CD4-positive, alpha-beta T cell treated with Interleukin-10 for 1 hour (primary cell): ENCODE measurements around the gene PPP2R5C.

ENCODE experiments used
- DNase-seq: peaks from one replicate; pipeline ENCODE4 v3.0.0-alpha.2; 2020

Gene PPP2R5C

DNA sequence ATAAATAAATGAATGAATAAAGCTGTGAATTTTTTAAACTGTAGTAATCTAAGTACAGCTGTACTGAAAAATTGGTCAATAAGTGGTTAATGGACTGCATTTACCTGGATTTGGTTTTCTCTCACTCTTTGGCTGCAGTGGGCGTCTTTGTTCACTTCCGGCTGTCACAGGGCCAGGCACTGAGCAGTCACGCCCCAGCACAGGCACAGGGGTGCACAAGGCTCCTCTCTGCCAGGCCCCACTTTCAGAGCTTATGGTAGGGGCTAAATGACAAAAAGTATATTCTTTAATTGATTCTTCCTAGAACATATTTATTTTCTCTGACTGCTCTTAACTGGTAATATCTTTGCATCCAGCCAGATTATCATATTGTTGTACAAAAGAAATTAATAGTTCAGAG, 132.2 kb downstream of the PPP2R5C start:
- no peak for DNase-seq

DNA sequence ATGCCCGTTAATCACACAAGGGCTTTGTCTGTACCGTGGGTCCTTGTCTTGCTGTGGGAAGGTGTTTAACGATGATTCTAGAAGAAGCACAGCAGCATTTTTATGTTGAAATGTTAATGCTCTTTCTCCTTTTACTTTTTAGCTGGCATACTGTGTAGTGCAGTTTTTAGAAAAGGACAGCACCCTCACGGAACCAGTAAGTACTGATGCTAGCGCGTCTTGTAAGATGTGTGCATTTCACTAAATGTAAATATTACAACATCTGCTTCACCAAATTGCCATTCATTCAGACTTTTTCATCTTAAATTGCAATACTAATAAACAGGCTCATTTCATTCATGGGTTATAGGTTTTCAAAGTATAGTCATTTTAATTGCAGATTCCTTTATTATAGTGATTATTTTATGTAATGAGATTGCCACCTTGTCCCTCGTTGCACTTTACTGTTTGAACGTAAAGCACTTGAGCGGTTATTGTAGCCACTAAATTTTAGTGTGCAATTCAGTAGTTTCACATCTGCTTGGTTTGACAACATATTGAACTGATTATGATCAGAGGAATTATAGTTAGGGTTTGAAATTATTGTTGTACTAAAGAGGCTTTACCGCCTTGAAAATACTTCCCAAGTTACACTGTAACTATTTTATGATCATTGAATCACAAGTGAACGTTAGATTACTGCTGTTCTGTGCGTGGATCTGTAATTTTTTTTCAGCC, 133.0 kb downstream of the PPP2R5C start:
- no peak for DNase-seq

DNA sequence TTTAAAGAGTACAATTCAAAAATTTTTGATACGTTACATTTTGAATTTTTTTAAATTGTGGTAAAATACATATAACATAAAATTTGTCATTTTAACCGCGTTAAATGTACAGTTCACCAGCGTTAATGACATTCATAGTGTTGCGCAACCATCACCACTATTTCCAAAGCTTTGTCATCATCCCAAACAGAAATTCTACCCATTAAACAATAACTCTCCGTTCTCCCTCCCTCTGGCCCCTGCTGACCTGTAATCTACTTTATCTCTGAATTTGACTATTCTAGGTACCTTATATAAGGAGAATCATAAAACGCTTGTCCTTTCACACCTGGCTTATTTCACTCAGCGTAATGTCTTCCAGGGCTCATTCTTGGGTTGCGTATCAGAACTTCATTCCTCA, 133.7 kb downstream of the PPP2R5C start:
- DNase-seq, result no peak

DNA sequence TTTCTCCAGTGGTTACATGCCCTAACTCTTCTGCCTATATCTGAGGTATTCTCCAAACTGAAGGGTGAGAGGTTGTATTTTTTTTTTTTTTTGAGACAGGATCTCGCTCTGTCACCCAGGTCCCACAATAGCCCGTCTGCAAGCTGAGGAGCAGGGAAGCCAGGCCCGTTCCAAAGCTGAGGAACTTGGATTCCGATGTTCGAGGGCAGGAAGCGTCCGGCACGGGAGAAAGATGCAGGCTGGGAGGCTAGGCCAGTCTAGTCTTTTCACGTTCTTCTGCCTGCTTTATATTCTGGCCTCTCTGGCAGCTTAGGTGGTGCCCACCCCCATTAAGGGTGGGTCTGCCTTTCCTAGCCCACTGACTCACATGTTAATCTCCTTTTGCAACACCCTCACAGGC, 135.8 kb downstream of the PPP2R5C start:
- no peak for DNase-seq

DNA sequence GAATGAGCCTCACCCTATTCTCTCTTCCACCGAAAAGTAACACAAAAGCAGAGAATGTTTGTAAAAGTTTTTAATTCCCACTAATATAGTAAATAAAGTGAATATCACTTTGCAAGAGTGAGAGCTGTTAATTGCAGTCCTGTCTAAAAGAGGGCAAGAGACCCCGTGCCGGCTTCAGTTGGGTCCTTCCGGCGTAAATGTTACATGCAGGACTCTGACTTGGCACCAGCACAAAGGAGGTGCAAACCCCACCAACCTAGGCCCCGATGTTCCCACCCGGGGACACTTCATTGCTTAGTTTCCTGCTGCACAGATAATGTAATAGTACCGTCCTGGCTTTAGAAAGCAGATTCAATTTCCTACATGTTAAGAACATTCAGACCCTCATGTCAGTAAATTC, 136.9 kb downstream of the PPP2R5C start:
- no peak for DNase-seq

DNA sequence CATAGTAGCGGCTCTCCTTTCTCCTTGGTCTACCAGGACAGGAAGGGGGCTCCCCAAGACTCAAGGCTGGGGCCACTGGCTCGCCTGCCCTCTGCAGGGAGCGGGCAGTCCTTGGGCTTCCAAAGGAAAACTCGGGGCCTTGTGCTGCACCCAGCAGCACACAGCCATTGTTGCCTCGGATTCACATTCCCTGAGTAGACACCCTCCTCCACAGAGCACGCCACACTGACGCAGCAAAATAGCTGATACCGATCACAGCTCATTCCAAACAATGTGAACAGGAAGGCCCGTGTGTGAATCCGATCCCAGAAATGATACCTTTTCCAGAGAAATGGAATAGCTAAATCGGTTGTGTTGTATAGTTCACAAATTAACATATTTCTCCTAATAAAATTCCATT, 137.8 kb downstream of the PPP2R5C start:
- no peak for DNase-seq

DNA sequence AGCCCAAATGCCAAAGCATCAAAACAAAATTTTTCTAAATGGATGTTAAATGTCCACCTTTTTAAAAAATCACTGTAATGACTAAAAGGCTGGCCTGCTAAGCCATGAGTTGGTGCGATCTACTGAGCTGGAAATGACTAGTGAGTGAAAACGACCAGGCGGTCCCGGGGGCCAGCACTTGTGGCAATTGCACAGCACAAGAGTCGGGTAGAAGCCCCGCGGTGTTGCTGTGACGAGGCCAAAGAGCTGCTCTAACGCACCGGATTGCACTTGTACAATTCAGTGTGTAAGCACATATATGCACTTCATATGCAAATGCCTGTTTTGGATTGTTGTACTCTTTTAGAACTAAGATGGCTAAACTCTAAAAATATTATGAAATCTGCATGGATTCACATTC, 138.7 kb downstream of the PPP2R5C start:
- no peak for DNase-seq

DNA sequence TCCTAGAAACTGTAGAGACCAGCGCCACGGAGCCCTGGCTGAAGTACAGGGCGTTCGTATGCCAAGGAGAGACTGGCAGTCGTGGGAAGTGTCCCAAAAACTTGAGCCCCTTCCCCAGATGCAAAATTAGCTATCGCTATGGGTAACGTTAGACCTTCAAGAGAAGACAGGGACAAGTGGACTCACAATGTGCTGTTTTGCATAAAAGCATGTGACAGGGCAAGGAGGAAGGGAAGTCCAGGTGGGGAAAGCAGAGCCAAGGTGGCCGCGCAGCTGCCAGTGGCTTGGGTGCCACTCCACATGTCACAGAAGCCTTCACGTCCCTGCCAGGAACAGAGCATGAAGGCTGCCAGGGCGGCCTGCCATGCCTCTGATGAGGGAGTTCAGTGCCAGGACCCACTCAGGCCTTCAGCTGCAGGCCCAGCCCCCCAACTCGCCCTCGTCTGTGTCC, 141.6 kb downstream of the PPP2R5C start:
- DNase-seq, result no peak

DNA sequence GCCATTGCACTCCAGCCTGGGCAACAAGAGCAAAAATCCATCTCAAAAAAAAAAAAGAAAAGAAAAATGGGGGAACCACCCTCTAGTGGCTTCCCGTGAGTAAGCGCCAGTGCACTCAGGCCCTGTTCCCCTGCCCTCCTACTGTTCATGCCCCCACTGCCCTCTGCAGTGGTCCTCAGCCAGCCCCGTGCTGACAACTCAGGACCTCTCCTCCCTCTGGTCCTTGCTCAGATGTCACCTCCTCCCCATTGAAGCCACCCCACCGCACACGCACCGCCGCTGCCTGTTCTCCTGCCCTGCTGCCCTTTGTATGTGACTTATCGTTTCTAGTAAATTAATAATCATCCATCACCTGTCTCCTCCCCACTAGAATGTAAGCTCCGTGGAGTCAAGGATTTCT, 144.1 kb downstream of the PPP2R5C start:
- DNase-seq, result no peak

DNA sequence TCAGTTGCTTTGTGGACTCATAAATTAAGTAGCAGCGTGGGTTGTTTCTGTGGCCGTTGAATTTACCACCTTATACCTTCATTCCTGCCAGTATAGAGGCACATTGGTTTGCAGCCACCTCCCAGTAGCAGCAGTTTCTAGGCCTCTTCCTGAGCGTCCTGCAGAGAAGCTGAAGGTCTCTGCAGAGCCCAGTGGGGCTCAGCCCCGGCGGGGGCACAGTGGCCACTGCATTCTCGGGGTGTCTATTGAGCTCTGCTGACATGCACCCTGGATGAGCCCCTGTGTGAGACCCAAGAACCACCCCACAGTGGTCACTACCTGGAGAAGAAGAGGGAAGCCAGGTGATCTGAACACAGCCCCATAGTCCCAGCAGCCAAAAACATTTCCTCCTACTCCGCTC, 145.1 kb downstream of the PPP2R5C start:
- no peak for DNase-seq

DNA sequence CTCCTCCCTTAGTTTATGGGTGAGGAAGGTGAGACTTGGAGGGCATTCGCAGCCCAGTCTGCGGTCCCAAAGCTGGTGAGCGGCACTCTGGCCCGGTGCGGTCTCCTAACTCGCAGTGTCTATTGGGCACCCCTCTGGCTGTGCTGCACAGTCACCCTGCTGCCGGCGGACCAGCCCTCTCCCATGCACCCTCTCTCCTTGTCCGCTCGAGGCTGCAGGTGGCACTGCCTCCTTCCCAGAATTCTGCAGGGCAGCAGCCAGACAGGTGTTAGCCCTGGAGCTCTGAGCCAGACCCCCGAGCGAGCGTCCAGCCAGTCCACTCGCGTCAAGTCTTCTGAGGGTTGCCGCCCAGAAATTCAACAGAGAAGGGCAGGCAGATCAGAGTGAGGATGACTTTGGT, 146.1 kb downstream of the PPP2R5C start:
- no peak for DNase-seq

DNA sequence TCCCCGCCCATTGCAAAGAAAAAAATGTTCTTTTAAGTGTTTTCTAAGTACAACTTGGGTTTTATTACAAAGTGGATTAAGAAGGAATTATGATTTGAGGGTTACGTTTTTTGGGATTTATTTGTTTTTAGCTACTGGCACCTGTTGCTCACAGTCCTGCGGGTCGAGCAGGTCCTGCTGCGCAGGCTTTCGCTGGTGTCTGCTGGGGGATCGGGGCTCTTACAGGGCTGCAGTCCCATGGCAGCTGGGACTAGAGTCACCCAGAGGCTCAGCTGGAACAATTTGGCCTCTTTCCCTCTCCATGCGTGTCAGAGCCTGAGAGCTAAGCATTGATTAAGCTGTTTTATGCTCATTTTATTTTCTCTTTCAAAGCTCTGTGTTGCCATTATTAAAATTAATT, 147.3 kb downstream of the PPP2R5C start:
- no peak for DNase-seq

DNA sequence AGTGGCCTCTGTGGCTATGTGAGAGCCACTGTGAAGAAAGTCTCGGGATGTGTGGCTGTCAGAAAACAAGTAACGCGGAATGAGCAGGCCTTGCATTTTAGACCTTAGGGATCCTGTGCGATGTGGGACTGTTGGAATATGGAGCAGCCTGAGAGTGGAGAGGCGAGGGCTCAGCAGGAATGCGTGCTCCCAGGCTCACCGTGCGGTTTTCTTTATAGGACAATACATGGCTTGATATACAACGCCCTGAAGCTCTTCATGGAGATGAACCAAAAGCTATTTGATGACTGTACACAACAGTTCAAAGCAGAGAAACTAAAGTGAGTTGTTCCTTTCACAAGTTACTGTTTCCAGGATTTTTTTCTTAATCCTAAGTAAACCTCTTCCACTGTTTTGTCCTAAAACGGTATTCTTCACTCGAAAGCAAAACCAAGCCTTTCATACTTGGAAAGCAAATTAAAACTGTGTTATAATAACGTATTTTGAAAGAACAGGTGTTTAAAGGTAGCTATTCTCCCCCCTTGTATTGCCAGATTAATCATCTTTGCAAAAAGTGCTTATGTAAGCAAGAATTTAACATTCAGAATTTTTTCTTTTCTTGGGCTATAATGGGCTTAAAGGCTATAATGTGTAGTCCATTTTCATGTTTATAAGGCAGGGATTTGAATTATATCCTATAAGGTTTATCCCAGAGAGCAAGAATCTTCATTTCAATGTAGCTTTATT, 148.0 kb downstream of the PPP2R5C start:
- no peak for DNase-seq

DNA sequence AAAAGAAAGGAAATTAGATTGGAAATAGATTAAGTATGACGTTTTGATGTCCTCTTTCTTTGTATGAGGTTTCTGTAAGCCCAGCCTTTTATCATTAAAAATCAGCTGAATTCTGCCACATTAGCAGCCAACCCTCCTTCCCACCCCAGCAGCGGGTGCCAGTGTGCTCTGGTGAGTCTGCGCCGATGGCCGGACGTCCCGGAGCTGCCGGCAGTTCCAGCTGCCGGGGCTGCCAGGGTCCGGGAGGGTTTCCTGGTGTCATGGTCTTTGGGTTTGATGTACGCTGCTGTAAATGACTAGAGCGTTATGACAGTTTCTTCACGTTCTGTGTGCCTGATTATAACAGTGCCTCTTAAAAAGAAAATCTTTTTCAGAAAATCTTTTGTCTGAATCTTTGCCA, 151.3 kb downstream of the PPP2R5C start:
- DNase-seq, result no peak

DNA sequence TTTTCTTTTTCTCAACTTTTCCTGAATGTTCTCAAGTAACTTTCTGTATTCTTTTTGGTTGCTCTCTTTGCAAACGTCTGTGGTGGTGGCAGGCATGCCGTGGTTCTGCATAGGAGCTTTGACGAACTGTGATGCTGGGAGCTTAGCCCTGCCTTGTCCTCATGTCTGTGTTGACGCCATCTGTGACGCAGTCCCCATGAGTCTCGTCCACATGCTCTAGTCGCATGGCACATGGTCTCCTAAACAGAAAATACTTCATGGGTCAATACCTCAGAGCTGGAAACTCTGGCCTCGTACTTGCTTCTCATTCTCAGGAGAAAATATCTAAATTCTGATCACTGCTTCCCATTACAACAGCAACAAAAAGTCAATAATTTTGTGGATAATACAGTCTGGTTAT, 152.6 kb downstream of the PPP2R5C start:
- no peak for DNase-seq

DNA sequence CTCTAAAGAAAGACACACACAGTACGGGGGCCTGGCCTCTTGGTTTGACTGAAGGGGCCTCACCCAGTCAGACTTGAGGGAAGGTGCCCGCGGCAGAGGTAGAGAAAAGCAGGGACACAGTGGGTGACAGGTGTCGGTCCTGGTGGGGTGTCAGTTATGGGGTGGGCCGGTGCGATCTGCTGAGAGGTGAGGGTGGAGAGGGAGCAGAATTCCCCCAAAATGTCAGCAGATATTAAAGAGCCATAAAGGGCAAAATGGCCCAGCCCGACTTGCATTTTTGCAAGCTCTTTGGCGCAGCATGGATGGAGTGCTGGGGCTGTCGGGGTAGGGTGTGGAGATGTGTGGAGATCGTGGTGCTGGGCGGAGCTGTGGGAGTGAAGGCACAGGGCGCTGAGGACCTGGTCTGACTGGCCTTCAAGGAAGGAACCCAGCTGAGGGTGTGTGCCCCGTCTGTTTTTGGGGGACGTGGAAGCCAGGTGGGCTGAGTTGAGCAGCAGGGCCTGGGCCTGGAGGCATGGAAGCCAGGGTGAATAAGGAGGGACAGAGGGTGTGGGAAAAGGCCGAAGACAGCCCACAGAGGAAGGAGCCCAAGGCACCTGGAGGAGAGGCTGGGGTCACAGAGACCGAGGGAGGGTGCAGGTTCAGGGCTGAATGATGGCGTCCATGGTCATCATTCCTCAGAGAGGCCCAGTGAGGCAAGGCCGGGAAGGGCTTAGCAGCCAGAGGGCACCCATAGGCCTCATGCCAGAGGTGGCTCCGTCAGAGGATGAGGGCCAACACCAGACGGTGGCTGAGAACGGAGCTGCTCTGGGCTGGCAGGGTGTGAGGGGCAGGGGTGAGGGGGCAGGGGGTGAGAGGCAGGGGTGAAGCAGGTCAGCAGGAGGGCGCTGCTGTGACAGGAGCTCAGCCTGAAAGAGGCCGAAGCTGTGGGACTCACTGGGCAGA, 154.6 kb downstream of the PPP2R5C start:
- no peak for DNase-seq

DNA sequence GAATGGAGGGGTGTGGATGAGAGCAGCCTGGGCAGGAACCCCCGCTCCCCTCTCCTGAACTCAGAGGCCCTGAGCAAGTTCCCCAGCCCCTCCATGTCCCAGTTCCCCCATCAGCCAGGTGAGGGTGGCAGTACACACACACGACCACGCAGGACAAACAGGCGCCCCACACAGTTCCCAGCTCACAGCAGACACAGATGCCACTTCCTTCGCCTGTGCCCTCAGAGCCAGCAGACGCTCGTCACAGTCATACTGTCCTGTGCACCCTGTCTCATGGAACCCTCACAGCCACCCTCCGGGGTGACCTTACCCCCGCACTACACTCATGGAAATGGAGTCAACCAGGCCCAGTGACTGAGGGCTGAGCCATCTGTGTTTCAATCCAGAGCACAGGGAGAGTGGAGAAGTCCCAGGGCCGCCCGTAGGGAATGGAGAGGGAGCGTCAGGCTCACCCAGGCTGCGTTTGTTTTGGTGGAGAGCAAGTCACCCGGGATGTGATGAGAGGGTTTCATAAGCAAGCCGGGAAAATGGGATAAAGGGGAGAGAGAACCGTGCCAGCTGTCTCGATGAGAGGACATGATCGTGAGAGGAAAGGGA, 155.4 kb downstream of the PPP2R5C start:
- no peak for DNase-seq

DNA sequence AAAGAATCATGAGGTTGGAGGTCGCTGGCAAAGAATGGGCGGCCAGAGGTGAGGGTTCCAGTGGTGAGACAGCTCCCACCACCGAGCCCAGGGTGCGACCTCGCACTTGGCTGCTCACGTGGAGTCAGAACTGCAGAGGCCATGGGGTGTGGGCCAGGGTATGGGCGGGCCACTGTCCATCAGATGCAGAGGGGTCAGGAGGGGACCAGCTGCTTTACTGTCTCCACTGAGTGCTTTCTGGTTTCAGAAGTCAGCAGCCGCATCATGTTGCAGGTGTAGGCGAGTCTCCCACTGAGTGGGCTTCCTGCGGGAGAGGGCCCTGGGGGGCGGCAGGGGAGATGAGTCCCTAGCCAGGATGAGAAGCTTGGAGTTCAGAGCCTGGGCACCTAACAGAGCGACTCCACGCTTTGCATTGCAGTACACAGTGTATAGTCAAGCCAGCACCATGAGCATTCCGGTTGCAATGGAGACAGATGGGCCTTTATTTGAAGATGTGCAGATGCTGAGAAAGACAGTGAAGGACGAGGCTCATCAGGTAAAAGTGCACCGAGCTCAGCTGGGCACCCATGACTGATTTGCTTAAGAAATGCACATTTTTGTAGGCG, 156.0 kb downstream of the PPP2R5C start:
- DNase-seq, result no peak

DNA sequence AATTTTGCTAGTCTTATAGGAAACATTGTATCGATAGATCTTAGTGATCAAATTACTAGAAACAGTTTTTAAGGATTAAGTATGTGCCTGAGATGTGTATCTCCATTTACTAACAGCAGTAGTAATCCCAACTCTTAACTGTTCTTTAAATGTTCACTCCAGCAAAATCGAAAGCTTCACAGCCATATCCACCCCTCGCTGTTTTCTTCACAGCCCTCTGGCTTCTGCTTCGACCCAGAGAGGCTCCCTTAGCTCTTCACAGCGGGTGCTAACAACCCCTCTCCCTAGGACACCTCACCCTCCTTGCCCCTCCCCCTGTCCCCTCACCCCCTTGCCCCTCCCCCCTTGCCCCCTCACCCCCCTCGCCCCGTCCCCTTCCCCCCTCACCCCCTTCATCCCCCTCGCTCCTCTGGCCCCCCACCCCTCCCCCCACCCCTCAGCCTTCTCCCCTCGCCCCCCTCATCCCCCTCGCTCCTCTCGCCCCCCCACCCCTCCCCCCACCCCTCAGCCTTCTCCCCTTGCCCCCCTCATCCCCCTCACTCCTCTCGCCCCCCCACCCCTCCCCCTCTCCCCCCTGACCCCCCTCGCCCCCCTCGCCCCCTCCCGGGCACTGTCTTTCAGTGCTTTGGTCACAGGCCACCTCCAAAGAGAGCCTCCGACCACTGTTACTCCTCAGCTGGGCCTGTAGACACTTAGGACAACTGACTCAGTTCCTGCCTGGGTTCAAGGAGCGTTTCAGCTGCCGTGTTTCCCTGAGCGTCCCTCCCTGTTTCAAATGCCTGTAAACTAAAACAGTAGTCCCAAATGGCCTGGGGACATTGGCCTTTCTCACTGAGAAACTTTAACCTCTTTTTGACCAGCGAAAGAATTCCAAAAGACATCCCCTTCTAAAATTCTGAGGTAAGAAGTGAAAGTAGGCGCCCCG, 156.8 kb downstream of the PPP2R5C start:
- DNase-seq, result no peak

DNA sequence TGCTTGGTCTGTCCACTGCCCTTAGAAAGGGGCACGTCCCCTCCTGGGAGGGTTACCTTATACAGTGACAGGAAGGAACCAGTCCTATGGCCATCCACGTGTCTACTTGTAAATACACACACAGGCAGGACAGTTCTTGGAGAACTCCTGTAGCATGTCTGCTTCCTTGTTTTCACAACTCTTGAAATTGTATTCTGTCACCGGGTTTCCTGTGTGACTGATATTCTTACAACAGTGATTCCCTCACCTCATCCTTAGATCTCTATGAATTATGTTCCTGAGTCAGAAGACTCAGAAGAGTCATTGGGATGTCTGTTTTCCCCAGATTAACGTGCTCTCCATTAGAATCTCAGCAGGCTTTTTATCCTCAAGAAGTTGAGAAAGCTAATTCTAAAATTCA, 158.8 kb downstream of the PPP2R5C start:
- DNase-seq, result no peak

DNA sequence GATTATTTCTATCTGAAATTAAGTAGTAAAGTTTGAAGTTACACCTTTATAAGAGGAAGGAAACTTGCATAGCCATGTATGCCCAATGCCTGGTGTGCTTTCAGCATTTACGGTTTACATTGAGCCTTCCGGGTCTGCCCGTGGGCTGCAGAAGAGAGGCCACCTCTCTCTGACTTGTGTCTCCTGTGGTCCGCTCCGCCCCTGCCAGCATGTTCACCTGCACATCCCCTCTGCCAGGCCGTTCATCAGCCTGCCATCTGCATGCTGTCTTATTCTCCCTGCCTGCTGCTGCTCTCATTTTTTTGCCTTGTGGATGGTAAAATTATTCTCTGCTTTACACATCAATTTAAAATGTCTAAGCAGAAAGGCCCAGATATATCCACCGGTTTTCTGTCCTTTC, 161.4 kb downstream of the PPP2R5C start:
- no peak for DNase-seq

DNA sequence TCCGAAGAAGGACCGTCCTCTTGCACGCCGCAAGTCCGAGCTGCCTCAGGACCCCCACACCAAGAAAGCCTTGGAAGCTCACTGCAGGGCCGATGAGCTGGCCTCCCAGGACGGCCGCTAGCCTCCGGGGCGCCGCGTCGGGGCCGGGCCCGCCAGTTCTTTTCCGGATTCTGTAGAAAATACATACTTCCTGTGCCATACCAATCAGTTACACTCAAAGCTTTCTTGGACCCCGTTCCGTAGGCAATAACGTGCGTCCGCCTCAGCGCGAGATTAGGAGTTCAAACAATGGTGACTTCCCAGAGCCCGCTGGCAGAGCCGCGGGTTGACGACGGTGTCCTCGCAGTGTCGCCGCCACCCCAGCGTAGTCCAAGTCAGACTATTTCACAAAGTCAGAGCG, 163.6 kb downstream of the PPP2R5C start:
- DNase-seq, result no peak
